PC-3 (cell line): ENCODE data around the gene EXOC4. TPM values are rescaled to one million over a fixed set of nuclear protein-coding genes. Genes with fewer than 3 reads are reported as not detected.

Experiments used
- ATAC-seq: fragments of 200-7000 bp; cut with Tn5 transposase; 2 replicates; pipeline ENCODE4 v1.9.1; 2020; ENCODE audit warnings: mild to moderate bottlenecking, moderate library complexity
- BruUV-seq: library from RNA; stranded (reverse); fragments of 400-500 nt; replicated peaks from 2 replicates; lab custom pipeline; 2021; lab: Mats Ljungman, UMichigan
- CTCF ChIA-PET: fragments of 300-600 bp; sonication (Branson Sonifier 250); formaldehyde crosslinking; loops from one replicate; lab custom pipeline; 2022; ENCODE audit warnings: antibody characterized with exemption; lab: Charles Lee
- POLR2A ChIA-PET: fragments of 300-600 bp; sonication (Branson Sonifier 250); formaldehyde crosslinking; loops from one replicate; lab custom pipeline; 2022; ENCODE audit warnings: antibody characterized with exemption; ENCODE audit not compliant: unreplicated experiment; lab: Charles Lee
- DNase-seq: peaks from one replicate; pipeline ENCODE4 v3.0.0-alpha.2; 2015
- H2AFZ ChIP-seq: fragments of 300-600 bp; sonication (generic); 2 replicates; pipeline ENCODE4 v1.6.0; 2016; ENCODE audit warnings: antibody characterized with exemption, low read length
- H3F3A ChIP-seq: fragments of 300-600 bp; sonication (generic); one replicate; pipeline ENCODE4 v1.6.0; 2017; ENCODE audit warnings: antibody characterized with exemption, low read length, control low read depth, mild to moderate bottlenecking; ENCODE audit not compliant: unreplicated experiment
- H3K27ac ChIP-seq: fragments of 300-600 bp; sonication (generic); 2 replicates; pipeline ENCODE4 v1.5.1; 2016; ENCODE audit warnings: mild to moderate bottlenecking, low read length
- H3K27me3 ChIP-seq: fragments of 300-600 bp; sonication (generic); 2 replicates; pipeline ENCODE4 v1.6.1; 2016; ENCODE audit warnings: low read length, mixed read lengths
- H3K36me3 ChIP-seq: fragments of 300-600 bp; sonication (generic); 2 replicates; pipeline ENCODE4 v1.6.1; 2016; ENCODE audit warnings: low read depth, mixed run types, low read length, mixed read lengths
- H3K4me1 ChIP-seq: fragments of 300-600 bp; sonication (generic); 2 replicates; pipeline ENCODE4 v1.5.1; 2016; ENCODE audit warnings: low read length; ENCODE audit not compliant: insufficient read depth
- H3K4me2 ChIP-seq: fragments of 300-600 bp; sonication (generic); 2 replicates; pipeline ENCODE4 v1.6.0; 2016; ENCODE audit warnings: low read length
- H3K4me3 ChIP-seq: fragments of 300-600 bp; sonication (generic); 2 replicates; pipeline ENCODE4 v1.5.1; 2016; ENCODE audit warnings: mild to moderate bottlenecking, low read length, mixed read lengths
- H3K79me2 ChIP-seq: fragments of 300-600 bp; sonication (generic); 2 replicates; pipeline ENCODE4 v1.6.1; 2017; ENCODE audit warnings: low read length, mixed read lengths
- H3K9ac ChIP-seq: fragments of 300-600 bp; sonication (generic); 2 replicates; pipeline ENCODE4 v1.6.0; 2016; ENCODE audit warnings: mild to moderate bottlenecking, low read length
- H3K9me2 ChIP-seq: fragments of 300-600 bp; sonication (generic); replicated peaks from 2 replicates; pipeline ENCODE4 v1.6.1; 2016; ENCODE audit warnings: mixed run types, low read length, mixed read lengths
- H3K9me3 ChIP-seq: fragments of 300-600 bp; sonication (generic); 2 replicates; pipeline ENCODE4 v1.6.1; 2016; ENCODE audit warnings: low read length, mixed read lengths
- H4K20me1 ChIP-seq: fragments of 300-600 bp; sonication (generic); 2 replicates; pipeline ENCODE4 v1.6.1; 2016; ENCODE audit warnings: low read length, mixed read lengths
- EZH2 ChIP-seq: fragments of 300-600 bp; sonication (generic); IDR thresholded peaks from one replicate; pipeline ENCODE4 v1.6.1; 2017; ENCODE audit warnings: antibody characterized with exemption, mild to moderate bottlenecking, low read length; ENCODE audit not compliant: unreplicated experiment
- EZH2phosphoT487 ChIP-seq: fragments of 300-600 bp; sonication (generic); IDR thresholded peaks from 2 replicates; pipeline ENCODE4 v1.6.1; 2018; ENCODE audit warnings: mild to moderate bottlenecking, antibody characterized with exemption, low read length, borderline replicate concordance
- intact Hi-C: fragments of 100-400 bp; cut with micrococcal nuclease; formaldehyde crosslinking; loops from 2 replicates; pipeline ENCODE4 v1.9.0; 2023
- total RNA-seq: library from RNA; depleted of rRNA; stranded (reverse); fragments of >200 nt; gene quantifications from 2 replicates; pipeline ENCODE4 v1.2.3, GENCODE V29; 2014
- TF ChIP-seq, protein P1 (sequence below): fragments of 300-600 bp; sonication (generic); conservative IDR thresholded peaks from 2 replicates; pipeline ENCODE4 v1.5.1; 2017; ENCODE audit warnings: antibody characterized with exemption, low read depth, mild to moderate bottlenecking, low read length

Gene EXOC4
- total RNA-seq, 1 experiment from 2014 or later = 43.5 TPM

DNA sequence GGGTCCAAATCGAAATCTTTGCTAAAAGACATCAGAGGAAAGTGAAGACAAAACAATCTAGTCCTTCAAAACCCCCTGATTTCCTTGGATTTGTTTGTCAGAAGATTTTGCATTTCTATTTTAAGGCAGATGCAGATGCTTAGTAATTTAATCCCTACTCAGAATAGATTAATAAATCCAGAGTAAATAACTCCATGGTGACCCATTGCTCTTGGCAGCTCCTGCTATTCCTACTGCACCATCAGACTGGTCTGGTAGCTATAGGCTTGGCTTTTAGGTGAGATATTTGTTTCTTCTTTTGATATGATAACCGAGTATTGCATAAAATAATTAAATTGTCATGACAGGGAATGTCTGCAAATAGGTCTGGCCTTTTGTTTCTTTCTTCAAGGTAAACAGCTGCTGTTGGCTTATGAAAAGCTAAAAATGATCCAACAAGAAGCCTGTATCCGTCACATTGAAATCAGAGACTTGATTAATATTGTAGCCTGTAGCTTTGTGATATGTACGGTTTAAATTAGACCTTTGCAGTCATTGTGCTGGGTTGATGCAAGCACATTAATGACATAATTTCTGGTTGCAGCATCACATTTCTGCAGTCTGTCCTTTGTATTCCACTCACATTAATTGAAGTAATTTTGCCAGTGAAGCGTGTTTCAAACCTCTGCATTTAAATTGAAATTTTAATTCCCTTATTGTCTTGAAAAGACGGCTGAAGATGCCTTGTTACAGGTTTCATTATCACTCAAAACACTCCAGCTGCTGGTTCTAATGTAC lies 40.7 kb downstream of the EXOC4 start:
- Histone ChIP-seq H3K9me3 (no peaks in the 10 kb centered on the region), H3K4me1 (no peaks in the 10 kb centered on the region), H3K4me2 (no peak overlapping the region), H2AFZ (no peak overlapping the region), H3K79me2 (no peaks in the 10 kb centered on the region), H3K9me2 (no peaks in the 10 kb centered on the region), H3F3A (no peaks in the 10 kb centered on the region), H3K9ac (no peak overlapping the region), H3K4me3 (no peak overlapping the region), H4K20me1 (no peaks in the 10 kb centered on the region), H3K36me3 (peaks cover 7% of the 10 kb centered on the region; the same call in 1 of the 2 replicates), H3K27me3 (no peaks in the 10 kb centered on the region), H3K27ac (no peak overlapping the region)
- POLR2A ChIA-PET = no interaction called here
- TF ChIP-seq EZH2phosphoT487 (no peak), EZH2 (no peak)
- TF ChIP-seq, protein P1, sequence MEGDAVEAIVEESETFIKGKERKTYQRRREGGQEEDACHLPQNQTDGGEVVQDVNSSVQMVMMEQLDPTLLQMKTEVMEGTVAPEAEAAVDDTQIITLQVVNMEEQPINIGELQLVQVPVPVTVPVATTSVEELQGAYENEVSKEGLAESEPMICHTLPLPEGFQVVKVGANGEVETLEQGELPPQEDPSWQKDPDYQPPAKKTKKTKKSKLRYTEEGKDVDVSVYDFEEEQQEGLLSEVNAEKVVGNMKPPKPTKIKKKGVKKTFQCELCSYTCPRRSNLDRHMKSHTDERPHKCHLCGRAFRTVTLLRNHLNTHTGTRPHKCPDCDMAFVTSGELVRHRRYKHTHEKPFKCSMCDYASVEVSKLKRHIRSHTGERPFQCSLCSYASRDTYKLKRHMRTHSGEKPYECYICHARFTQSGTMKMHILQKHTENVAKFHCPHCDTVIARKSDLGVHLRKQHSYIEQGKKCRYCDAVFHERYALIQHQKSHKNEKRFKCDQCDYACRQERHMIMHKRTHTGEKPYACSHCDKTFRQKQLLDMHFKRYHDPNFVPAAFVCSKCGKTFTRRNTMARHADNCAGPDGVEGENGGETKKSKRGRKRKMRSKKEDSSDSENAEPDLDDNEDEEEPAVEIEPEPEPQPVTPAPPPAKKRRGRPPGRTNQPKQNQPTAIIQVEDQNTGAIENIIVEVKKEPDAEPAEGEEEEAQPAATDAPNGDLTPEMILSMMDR = no peak
- CTCF ChIA-PET = no interaction called here
- ATAC-seq (no peak), DNase-seq (no peak)
- BruUV-seq = no TSS peak
- intact Hi-C loops = no loop called here

DNA sequence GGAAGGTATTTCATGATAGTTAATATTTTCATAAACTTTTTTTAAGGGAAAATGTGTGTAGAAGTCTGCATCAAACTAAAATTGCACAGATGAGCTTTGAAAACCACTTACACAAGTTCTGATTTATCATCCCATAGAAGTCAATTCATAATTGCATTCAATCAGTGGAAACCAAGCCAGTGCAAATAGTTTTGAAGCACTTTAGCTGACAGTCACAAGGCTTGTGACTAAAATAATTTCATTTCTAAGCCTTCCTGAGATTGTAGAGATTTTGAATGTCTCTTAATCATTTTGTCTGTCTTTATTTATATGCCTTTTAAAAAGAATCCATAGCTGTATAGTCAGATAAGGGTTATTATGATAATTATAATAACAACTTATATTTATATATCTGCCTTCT lies 41.4 kb downstream of the EXOC4 start:
- no peak for ATAC-seq
- H3F3A ChIP-seq = no peaks in the 10 kb centered on the region
- no peaks in the 10 kb centered on the region for H3K4me1 ChIP-seq
- H4K20me1 ChIP-seq = no peaks in the 10 kb centered on the region
- no peak for TF ChIP-seq EZH2
- TF ChIP-seq EZH2phosphoT487 = no peak
- TF ChIP-seq, protein P1 = no peak
- intact Hi-C loops = no loop called here
- no peaks in the 10 kb centered on the region for H3K9me2 ChIP-seq
- POLR2A ChIA-PET = no interaction called here
- no peak overlapping the region for H3K9ac ChIP-seq
- no peaks in the 10 kb centered on the region for H3K79me2 ChIP-seq
- no peak overlapping the region for H3K4me3 ChIP-seq
- CTCF ChIA-PET = no interaction called here
- H2AFZ ChIP-seq = no peak overlapping the region
- H3K27ac ChIP-seq = no peak overlapping the region
- no peak overlapping the region for H3K4me2 ChIP-seq
- DNase-seq = no peak
- no TSS peak for BruUV-seq
- H3K27me3 ChIP-seq = no peaks in the 10 kb centered on the region
- peaks cover 7% of the 10 kb centered on the region; the same call in 1 of the 2 replicates for H3K36me3 ChIP-seq
- H3K9me3 ChIP-seq = no peaks in the 10 kb centered on the region

DNA sequence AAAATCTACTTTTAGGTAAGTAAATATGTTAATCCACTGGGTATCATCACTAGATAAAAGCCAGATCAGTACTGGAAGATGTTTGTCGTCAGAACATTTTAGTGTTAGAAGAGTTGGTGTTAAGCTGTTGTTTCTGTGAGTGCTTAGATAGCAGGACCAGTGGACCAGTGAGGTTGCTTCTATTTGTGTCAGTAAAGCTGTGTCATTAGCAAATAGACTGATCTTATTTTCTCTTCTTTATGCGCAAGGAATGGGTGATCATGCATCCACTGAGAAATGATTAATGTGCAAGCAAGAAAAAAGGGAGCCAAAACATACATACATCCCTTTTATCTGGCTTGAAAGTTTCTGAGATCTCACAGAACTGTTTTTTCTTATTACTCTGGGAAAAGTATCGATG lies 42.6 kb downstream of the EXOC4 start:
- H3K4me1 ChIP-seq = no peaks in the 10 kb centered on the region
- H3K9me2 ChIP-seq = no peaks in the 10 kb centered on the region
- no peak overlapping the region for H2AFZ ChIP-seq
- no peaks in the 10 kb centered on the region for H3K27me3 ChIP-seq
- H3K36me3 ChIP-seq = peaks cover 3% of the 10 kb centered on the region; the same call in 1 of the 2 replicates
- no peaks in the 10 kb centered on the region for H4K20me1 ChIP-seq
- no peaks in the 10 kb centered on the region for H3F3A ChIP-seq
- no peak for TF ChIP-seq EZH2
- no peaks in the 10 kb centered on the region for H3K79me2 ChIP-seq
- ChIA-PET CTCF (no interaction called here), POLR2A (no interaction called here)
- ATAC-seq = no peak
- no peak for DNase-seq
- no peak overlapping the region for H3K4me2 ChIP-seq
- H3K4me3 ChIP-seq = no peak overlapping the region
- no peaks in the 10 kb centered on the region for H3K9me3 ChIP-seq
- H3K27ac ChIP-seq = no peak overlapping the region
- intact Hi-C loops = no loop called here
- H3K9ac ChIP-seq = no peak overlapping the region
- BruUV-seq = no TSS peak
